Breast epithelium (tissue), 4 donors: ENCODE data around the gene GPR3. TPM values are rescaled to one million over a fixed set of nuclear protein-coding genes. Genes with fewer than 3 reads are reported as not detected.

Experiments
- DNase-seq, 2 donors: peaks; one replicate each; pipeline ENCODE4 v3.0.0-alpha.2; 2019; ENCODE audit warnings: low spot score in 2 of 2
- H3K27ac ChIP-seq, 2 donors: fragments of 200-600 bp; sonication (generic) in 1 of 2; one replicate each; pipeline ENCODE4 v1.5.1; 2016 to 2019; ENCODE audit warnings: mild to moderate bottlenecking in 1 of 2
- H3K27me3 ChIP-seq, 2 donors: fragments of 200-600 bp; sonication (generic) in 1 of 2; one replicate each; pipeline versions ENCODE4 v1.5.1 to v1.6.0; 2017 to 2019; ENCODE audit warnings: control low read depth in 1 of 2, mild to moderate bottlenecking in 1 of 2
- H3K36me3 ChIP-seq: fragments of 200-600 bp; one replicate; pipeline ENCODE4 v1.5.1; 2019
- H3K4me1 ChIP-seq, 2 donors: fragments of 200-600 bp; sonication (generic); one replicate each; pipeline ENCODE4 v1.5.1; 2016 to 2019; ENCODE audit warnings: control low read depth in 1 of 2
- H3K4me3 ChIP-seq, 3 donors: fragments of 200-600 bp; sonication (generic); 1 replicate in 2 of 3; 2 replicates in 1 of 3; pipeline ENCODE4 v1.5.1; 2016 to 2019; ENCODE audit warnings: mild to moderate bottlenecking in 3 of 3, moderate library complexity in 2 of 3
- H3K9me3 ChIP-seq, 2 donors: fragments of 200-600 bp; sonication (generic) in 1 of 2; one replicate each; pipeline ENCODE4 v1.5.1; 2016 to 2019; ENCODE audit warnings: control low read depth in 1 of 2
- POLR2A ChIP-seq: fragments of 450-650 bp; IDR thresholded peaks from one replicate; pipeline ENCODE4 v1.6.1; 2016; ENCODE audit warnings: antibody characterized with exemption, mild to moderate bottlenecking, moderate library complexity
- POLR2AphosphoS5 ChIP-seq, 3 donors: sonication (generic); formaldehyde crosslinking; IDR thresholded peaks; one replicate each; pipeline ENCODE4 v1.6.1; 2017; ENCODE audit warnings: antibody characterized with exemption in 3 of 3
- intact Hi-C: fragments of 100-400 bp; cut with DNase I; formaldehyde crosslinking; loops from one replicate; pipeline ENCODE4 v1.15.1; 2023; ENCODE audit warnings: low total_unique reads
- total RNA-seq, 3 donors: library from RNA; depleted of rRNA; stranded (reverse); fragments of >200 nt; gene quantifications; one replicate each; pipeline ENCODE4 v1.1.0, GENCODE V29; 2016
- TF ChIP-seq, protein P1 (sequence below), 3 donors: fragments of 450-650 bp; IDR thresholded peaks; one replicate each; pipeline ENCODE4 v1.5.1; 2016 to 2017; ENCODE audit warnings: antibody characterized with exemption in 3 of 3, mild to moderate bottlenecking in 3 of 3, moderate library complexity in 3 of 3

The GPR3 gene
- total RNA-seq, 3 donors from 2014 or later, result 0.16 to 0.66 TPM; not detected in 1

DNA sequence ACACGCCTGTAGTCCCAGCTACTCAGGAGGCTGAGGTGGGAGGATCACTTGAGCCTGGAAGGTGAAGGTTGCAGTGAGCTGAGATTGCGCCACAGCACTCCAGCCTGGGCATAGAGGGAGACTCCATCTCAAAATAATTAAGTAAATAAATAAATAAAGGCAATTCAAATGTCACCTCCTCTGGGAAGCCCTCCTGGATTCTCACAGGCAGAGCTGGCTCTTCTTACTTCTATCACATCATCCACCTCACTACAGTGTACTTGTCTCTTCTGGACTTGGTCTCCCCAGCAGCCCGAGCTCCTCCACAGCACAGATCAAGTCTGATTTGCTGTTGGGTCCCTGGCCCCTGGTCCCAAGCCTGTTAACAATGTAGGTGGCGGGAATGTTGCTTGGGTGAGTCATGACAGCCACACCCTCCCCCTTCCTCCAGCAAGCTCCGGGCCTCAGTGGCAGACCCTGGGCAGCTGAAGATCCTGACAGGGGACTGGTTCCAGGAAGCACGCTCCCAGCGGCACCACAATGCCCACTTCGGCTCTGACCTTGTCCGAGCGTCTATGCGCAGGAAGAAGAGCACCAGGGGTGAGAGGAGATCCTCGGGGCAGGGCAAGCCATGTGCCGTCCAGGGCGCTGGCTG lies 45.3 kb upstream of the GPR3 start:
- Histone ChIP-seq H3K27ac (no peak overlapping the region), H3K9me3 (no peaks in the 10 kb centered on the region), H3K27me3 (no peaks in the 10 kb centered on the region), H3K4me3 (no peak overlapping the region), H3K36me3 (no peaks in the 10 kb centered on the region), H3K4me1 (peaks cover 0 to 8% of the 10 kb centered on the region in 2 donors)
- intact Hi-C loops, result no loop called here
- DNase-seq, result no peak
- TF ChIP-seq, protein P1, sequence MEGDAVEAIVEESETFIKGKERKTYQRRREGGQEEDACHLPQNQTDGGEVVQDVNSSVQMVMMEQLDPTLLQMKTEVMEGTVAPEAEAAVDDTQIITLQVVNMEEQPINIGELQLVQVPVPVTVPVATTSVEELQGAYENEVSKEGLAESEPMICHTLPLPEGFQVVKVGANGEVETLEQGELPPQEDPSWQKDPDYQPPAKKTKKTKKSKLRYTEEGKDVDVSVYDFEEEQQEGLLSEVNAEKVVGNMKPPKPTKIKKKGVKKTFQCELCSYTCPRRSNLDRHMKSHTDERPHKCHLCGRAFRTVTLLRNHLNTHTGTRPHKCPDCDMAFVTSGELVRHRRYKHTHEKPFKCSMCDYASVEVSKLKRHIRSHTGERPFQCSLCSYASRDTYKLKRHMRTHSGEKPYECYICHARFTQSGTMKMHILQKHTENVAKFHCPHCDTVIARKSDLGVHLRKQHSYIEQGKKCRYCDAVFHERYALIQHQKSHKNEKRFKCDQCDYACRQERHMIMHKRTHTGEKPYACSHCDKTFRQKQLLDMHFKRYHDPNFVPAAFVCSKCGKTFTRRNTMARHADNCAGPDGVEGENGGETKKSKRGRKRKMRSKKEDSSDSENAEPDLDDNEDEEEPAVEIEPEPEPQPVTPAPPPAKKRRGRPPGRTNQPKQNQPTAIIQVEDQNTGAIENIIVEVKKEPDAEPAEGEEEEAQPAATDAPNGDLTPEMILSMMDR (IDR thresholded peaks at IDR 0.05), result no peak
- TF ChIP-seq POLR2AphosphoS5 (IDR thresholded peaks at IDR 0.05) (no peak), POLR2A (no peak)

DNA sequence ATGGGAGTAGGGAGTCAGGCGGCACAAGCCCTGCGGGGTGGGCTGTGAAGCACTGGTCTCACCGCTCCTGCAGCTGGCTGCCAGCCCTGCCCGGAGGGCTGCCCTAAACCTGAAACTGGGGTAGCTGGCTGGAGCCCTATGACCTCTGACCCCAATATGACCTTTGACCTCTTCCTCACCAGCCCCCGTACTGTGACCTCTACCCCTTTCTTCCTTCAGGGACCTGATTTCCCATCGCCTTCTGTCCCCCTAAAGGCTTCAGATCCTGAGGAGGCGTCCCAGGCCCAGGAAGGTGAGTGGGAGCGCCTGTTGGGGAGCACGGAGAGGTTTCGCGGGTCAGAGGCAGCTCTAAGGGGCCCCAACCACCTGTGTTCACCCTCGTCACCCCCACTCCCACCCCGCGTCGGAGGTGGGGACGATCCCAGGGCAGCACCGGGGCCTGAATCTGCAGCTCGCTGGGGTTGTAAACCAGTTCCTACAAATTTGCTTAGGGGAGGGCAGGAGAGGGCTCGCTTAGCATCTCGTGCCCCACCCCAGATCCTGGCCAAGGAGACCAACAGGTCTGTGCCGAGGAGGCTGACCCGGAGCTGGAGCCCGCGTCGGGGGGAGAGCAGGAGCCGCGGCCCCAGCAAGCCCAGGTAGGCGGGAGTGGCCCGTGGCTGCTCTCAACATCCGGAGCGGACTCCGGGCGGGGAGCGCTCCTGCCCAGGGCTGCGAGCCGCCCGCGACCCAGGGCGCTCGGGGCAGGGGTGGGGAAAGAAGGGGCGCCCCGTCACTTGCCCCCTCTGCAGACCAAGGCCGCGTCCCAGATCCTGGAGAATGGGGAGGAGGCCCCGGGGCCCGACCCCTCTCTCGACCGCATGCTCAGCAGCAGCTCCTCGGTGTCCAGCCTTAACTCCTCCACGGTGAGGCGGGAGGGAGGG lies 43.3 kb upstream of the GPR3 start:
- no peaks in the 10 kb centered on the region for H3K27me3 ChIP-seq
- H3K36me3 ChIP-seq, result no peaks in the 10 kb centered on the region
- peak overlapping the region; percentile 30 to 74 (median 68) for H3K4me3 ChIP-seq
- peak overlapping the region; percentile 73 to 75 for H3K27ac ChIP-seq
- intact Hi-C loops, result no loop called here
- no peaks in the 10 kb centered on the region for H3K9me3 ChIP-seq
- DNase-seq, result peak; percentile 72
- TF ChIP-seq POLR2AphosphoS5 (IDR thresholded peaks at IDR 0.05), result no peak
- TF ChIP-seq, protein P1 (IDR thresholded peaks at IDR 0.05), result no peak
- TF ChIP-seq POLR2A, result no peak
- H3K4me1 ChIP-seq, result peaks cover 0 to 4% of the 10 kb centered on the region in 2 donors

DNA sequence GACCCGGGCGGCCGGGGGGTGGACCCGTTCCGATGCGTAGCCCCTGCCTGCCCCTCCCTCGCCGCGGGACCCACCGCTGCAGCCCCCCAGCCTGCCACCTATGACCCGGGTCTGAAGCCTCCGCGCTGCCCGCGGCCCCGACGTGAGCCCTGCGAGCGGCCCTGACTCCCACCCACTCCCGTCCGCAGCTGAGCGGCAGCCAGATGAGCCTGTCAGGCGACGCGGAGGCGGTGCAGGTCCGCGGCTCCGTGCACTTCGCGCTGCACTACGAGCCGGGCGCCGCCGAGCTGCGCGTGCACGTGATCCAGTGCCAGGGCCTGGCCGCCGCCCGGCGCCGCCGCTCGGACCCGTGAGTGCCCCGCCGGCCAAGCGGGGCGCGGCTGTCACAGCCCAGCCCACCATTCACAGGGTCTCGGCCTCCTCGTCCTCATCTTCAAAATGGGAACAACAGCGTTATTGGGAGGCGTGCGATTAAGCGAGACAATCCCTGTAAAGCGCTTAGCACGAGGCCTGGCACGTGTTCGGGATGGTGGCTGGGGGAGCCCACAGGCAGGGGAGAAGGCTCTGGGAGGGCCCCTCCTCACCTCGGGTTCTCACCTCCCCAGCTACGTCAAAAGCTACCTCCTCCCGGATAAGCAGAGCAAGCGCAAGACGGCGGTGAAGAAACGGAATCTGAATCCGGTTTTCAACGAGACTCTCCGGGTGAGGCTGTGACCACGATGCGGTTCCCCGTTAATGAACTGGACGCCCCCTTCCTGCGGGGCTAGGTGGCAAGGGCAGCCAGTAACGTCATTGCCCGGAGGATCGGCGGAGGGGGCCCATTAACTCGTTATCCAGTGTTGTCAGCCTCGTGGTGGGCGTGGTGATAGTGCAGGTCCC lies 42.4 kb upstream of the GPR3 start:
- H3K36me3 ChIP-seq, result no peaks in the 10 kb centered on the region
- peak; percentile 51 to 65 for DNase-seq
- intact Hi-C loops, result no loop called here
- no peaks in the 10 kb centered on the region for H3K27me3 ChIP-seq
- TF ChIP-seq POLR2AphosphoS5 (IDR thresholded peaks at IDR 0.05) (no peak), POLR2A (no peak)
- TF ChIP-seq, protein P1 (IDR thresholded peaks at IDR 0.05), result no peak
- peak overlapping the region; percentile 30 to 74 (median 68) for H3K4me3 ChIP-seq
- H3K27ac ChIP-seq, result peak overlapping the region; percentile 73 to 75
- peaks cover 0 to 4% of the 10 kb centered on the region in 2 donors for H3K4me1 ChIP-seq
- no peaks in the 10 kb centered on the region for H3K9me3 ChIP-seq

DNA sequence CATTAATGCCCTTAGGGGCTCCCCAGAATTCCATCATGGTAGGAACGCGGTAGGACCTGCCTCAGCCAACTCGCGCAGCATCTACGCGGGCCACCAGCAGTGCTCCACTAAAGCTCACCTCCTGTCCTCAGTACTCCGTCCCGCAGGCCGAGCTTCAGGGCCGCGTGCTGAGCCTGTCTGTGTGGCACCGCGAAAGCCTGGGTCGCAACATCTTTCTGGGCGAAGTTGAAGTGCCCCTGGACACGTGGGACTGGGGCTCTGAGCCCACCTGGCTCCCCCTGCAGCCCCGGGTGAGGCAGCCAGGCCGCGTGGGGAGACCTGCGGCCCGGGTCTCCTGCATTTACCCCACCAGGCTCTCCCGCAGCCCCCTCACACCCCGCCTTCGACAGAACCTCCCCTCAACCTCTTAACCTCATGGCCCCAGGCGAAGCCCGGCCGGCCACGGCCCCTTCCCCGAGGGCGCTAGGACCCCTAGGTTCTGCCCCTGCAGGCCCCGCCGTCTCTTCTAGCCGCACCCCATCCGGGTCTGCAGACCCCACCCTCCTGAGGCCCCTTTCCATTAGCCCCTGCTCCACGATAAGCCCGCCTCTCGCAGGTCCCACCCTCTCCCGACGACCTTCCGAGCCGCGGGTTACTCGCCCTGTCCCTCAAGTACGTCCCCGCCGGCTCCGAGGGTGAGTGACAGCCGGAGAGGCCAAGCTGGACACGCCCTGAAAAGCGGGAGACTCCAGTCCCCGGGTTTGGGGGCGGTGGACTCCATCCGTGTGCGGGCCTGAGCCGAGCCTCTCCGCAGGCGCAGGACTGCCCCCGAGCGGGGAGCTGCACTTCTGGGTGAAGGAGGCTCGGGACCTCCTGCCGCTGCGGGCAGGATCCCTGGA lies 41.5 kb upstream of the GPR3 start:
- DNase-seq, result no peak
- Histone ChIP-seq H3K4me1 (peaks cover 0 to 4% of the 10 kb centered on the region in 2 donors), H3K9me3 (no peaks in the 10 kb centered on the region), H3K4me3 (peak overlapping the region in 2 of 3 donors; percentile 68 to 74), H3K27me3 (no peaks in the 10 kb centered on the region), H3K36me3 (no peaks in the 10 kb centered on the region), H3K27ac (peak overlapping the region in 1 of 2 donors; percentile 73)
- TF ChIP-seq POLR2AphosphoS5 (IDR thresholded peaks at IDR 0.05) (no peak), POLR2A (no peak)
- TF ChIP-seq, protein P1 (IDR thresholded peaks at IDR 0.05), result no peak
- intact Hi-C loops, result no loop called here
